ENCODE measurements around the gene GTSF1L. TPM values are rescaled to one million over a fixed set of nuclear protein-coding genes. Genes with fewer than 3 reads are reported as not detected.

The GTSF1L gene
- total RNA-seq, 1 experiment from 2014 or later = not detected

GRCh38 chr20:43676368-43676767 is 50.4 kb downstream of the GTSF1L start:
- no peak for DNase-seq (ENCODE audit: extremely low read depth, low read depth)

Other genes starting within 250 kb of the GTSF1L start
- 6.3 and 9.9 TPM in 2 replicates for gene L3MBTL1, start 219.3 kb downstream of the GTSF1L start, total RNA-seq (2014; rRNA removed; shearing (Covaris generic))
- gene SGK2, start 168.0 kb downstream of the GTSF1L start, total RNA-seq (2014; rRNA removed; shearing (Covaris generic)) = 0.15 TPM in 1 of 2 replicates, not detected in the other
- 32.6 and 37.1 TPM in 2 replicates for gene IFT52, start 136.1 kb downstream of the GTSF1L start, total RNA-seq (2014; rRNA removed; shearing (Covaris generic))
- gene MYBL2, start 59.9 kb downstream of the GTSF1L start, total RNA-seq (2014; rRNA removed; shearing (Covaris generic)) = 25.7 and 26.1 TPM in 2 replicates
- gene TOX2, start 187.8 kb upstream of the GTSF1L start, total RNA-seq (2014; rRNA removed; shearing (Covaris generic)) = 4.6 and 7.1 TPM in 2 replicates